NCI-H146 (cell line): ENCODE results near the gene FKBP14.
A peak's percentile ranks its signal among the peaks of the same experiment; 100 is the strongest.

ENCODE experiments used
- DNase-seq: peaks from one replicate; lab custom pipeline; 2025; lab: John Stamatoyannopoulos, UW

Gene FKBP14, protein sequence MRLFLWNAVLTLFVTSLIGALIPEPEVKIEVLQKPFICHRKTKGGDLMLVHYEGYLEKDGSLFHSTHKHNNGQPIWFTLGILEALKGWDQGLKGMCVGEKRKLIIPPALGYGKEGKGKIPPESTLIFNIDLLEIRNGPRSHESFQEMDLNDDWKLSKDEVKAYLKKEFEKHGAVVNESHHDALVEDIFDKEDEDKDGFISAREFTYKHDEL

GRCh38 chr7:30026229-30027064 lies at the start of gene FKBP14:
Gene FKBP14 (minus strand): TSS chr7:30026702. CDS start chr7:30026508, 194 bp downstream.
- peak; percentile 98 for DNase-seq

- peak; percentile 46 for DNase-seq
Measured at GRCh38 chr7:30074422-30075030, 48.0 kb upstream of the FKBP14 start.

DNA sequence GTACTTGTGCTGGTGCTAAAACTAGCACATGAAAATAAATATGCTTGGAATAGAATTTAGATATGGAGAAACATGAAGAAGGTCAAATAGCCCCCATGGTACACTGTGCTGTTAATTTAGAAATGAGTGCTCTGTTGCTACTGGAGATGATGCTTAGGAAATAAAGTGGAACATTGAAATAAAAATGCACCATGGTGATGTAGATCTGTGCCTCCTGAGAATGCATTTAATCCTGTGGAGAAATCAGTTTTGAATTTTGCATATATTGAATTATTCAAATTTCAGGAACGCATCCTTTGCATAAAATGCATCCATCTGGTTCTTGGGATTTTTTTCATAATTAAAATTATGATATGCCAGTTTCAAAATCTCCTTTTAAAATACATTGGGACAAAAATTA lies 46.2 kb upstream of the FKBP14 start:
- DNase-seq: no peak

DNA sequence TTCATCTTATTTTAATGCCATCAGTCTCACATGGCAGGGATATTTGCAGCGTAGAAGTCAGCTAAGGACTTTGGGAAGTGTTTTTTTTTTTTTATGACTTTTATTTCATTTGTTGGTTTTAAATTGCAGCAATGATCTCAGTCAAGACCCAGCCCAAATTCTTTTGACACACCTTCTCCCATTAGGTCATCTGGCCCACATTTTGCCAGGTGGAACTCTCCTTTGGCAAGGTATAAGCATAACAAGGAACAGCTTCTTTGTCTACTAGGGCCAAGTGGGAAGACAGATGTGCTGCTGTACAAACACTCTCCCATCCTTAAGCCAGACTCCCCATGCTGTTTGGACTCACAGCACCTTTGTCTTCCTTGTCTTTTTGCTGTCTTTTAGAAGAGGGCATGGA lies 43.5 kb upstream of the FKBP14 start:
- DNase-seq: no peak

DNA sequence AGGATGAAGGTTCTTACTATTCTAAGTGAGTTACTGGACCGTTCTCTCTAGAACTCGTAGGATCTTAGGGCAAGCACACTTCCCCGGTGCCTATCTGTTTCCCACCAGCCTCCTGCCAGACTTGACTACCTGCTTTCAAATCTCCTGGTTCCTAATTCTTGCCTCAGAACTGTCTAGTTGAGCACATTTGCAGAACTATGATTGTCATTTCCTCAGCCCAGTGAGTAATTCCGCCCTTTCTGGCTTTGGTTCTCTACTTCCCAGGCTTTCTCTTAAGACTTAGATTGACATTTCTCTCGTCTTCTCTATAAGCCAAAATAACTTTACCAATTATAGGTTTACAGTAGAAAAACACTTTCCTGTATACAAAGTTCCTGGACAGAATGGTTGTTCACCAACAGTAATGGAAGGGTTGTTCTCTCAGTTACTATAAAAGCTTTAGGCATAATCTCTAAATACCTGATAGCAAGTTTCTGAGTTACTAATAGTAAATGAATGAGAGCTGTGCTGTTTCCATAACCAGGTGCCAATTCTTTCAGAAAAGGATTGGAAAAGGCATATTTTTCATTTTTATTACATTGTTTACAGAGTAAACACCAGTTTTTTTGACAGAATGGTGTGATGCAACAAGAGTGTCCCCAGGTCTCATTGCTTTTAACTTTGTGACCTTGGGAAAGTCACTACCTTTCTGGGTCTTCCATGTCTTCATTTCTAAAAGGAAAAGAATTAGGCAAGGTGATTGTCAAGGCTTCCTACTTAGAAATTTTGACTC lies 42.8 kb upstream of the FKBP14 start:
- DNase-seq: no peak

DNA sequence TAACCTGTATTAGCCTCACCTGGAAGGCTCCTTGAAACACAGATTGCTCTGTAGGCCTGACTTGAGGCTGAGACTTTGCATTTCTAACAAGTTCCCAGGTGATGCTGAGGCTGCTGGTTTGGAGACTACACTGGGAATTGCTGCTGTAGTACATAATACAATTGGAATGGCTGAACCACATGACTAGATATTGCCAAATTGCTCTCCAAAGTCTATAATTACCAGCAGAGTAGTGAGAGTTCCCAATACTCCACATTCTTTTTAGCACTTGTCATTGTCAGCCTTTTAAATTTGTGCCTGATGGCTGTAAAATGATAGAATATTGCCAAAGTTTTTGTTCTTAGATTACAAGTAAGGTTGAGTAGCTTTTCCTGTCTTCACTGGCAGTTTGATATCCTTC lies 41.6 kb upstream of the FKBP14 start:
- DNase-seq: no peak

DNA sequence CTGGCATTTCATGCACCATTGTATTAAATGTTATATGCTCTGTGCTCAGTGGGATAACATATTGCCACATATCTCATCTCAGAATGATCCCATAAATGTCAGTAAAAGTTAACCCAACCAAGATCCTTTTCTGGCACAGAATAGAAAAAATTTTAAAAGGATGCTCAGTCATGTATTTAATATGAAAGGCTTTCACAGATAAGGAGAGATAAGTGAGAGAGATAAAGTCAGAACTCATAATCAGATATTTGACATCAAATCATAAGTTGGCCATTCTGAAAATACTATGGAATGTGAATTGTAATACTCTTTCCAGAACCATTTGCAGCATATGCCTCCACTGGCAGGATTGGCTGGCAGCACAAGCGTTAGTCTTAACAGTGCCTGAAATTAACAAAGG lies 40.2 kb upstream of the FKBP14 start:
- DNase-seq: no peak

GRCh38 chr7:30065746-30066145 lies 39.2 kb upstream of the FKBP14 start:
- DNase-seq: no peak

DNA sequence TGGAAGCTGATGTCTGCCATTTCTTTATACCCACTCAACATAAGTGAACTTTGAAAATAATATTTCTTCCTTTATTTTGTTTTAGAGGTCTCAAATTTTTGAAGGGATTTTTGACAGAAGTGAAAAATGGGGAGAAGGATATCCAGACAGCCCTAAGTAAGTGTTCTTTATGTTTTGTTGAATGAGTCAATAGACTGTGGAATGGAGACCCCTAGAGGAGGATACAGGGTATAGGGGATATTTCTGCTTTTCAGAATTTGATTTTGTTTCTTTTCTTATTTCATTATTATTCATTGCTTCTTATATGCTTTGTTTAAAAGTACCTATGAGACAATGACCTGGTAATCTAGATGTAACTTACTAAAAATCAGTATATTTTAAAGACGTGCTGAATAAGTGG lies 36.1 kb upstream of the FKBP14 start:
- peak; percentile 30 for DNase-seq

- peak; percentile 3 for DNase-seq
Measured at GRCh38 chr7:30061786-30062185, 35.3 kb upstream of the FKBP14 start.

DNA sequence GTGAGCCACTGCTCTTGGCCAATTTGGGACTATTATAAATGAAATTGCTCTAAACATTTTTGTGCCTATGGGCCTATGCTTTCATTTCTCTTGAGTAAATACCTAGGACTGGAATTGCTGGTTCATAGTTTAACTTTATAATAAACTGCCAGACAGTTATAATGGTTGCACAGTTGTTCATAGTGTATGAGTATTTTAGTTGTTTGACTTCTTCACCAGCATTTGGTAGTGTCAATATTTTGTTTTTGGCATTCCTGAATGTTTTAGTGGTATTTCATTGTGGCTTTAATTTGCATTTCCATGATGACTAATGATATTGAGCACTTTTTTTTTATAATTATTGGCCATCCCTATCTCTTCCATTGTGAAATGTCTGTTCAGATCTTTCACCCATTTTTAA lies 31.2 kb upstream of the FKBP14 start:
- no peak for DNase-seq

DNA sequence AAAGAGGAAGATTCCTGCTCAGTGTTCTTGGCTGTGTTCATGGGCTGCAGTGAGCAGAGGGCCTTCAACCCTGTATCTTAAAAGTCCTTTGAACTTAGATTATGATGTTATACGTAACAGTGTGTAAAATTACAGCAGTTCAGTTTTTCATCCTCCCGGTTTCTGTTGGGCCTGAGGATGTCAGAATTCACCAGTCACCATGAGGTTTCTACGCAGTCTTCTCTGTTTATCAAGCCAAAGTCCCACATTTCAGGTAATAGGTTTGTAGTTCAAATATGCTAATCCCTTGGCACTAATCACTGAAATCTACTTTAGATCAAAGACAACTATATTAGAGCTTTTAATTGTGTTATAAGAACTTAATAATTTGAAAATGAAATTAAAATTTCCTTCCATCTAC lies 26.6 kb upstream of the FKBP14 start:
- no peak for DNase-seq

DNA sequence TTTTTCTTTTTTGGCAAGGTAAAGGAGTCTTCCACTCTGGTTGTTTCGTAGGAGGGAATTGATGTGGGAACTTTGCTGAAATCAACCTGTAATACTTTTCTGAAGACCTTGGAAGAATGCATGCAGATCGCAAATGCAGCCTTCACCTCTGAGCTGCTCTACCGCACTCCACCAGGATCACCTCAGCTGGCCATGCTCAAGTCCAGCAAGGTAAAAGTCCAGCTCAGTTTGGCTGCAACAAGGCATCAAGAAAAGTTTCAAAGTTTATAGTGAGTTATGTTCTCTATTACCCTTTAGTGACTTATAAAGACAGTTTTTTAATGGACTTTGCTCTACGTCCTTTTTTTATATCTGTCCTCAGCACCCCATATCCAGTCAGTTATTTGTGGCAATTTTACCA lies 22.7 kb upstream of the FKBP14 start:
- no peak for DNase-seq

GRCh38 chr7:30048582-30048981 lies 22.1 kb upstream of the FKBP14 start:
- DNase-seq: no peak

GRCh38 chr7:30047124-30047523 lies 20.6 kb upstream of the FKBP14 start:
- no peak for DNase-seq

DNA sequence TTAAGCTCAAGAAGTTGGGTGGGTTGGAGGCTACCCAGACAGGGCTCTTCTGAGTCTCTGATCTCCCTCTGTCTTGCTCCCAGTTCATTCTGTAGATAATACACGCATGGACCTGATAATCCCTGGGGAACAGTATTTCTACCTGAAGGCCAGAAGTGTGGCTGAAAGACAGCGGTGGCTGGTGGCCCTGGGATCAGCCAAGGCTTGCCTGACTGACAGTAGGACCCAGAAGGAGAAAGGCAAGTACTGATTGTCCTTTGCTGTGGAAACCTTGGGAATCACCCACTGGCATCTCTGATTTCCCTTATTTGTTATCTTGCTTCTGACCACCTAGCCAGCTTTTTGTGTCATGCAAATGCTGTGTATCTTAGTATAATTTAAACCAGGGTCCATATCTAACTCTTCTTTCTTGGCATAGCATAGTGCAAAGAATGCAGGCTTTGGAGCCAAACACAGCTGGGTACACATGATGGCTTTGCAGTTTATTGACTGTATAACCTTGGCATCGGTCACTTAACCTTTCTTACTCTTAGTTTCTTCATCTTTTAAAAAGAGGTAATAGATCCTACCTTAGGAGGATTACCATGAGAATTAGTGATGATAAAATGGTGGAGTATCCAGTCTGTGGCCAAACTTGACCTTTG lies 19.7 kb upstream of the FKBP14 start:
- DNase-seq: no peak

- DNase-seq: no peak
Measured at GRCh38 chr7:30041526-30042269, 15.2 kb upstream of the FKBP14 start.

DNA sequence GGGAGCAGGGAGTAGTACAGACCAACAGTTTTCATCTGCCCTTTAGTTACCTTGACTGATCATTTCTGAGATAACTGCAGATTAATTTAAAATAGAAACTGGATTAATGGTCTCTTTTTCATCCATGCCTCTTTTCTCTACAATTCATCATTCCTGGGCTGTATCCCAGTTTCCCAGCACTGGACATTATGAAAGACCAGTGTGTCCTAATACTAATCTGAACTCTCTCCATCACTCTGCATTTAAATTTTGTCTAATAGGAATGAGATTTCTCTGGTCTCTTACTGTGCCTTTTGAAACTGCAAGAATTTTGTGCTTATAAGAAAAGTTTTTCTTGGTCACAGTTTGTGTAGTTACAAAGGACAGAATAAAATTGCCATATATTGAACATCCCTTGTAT lies 14.4 kb upstream of the FKBP14 start:
- DNase-seq: no peak

DNA sequence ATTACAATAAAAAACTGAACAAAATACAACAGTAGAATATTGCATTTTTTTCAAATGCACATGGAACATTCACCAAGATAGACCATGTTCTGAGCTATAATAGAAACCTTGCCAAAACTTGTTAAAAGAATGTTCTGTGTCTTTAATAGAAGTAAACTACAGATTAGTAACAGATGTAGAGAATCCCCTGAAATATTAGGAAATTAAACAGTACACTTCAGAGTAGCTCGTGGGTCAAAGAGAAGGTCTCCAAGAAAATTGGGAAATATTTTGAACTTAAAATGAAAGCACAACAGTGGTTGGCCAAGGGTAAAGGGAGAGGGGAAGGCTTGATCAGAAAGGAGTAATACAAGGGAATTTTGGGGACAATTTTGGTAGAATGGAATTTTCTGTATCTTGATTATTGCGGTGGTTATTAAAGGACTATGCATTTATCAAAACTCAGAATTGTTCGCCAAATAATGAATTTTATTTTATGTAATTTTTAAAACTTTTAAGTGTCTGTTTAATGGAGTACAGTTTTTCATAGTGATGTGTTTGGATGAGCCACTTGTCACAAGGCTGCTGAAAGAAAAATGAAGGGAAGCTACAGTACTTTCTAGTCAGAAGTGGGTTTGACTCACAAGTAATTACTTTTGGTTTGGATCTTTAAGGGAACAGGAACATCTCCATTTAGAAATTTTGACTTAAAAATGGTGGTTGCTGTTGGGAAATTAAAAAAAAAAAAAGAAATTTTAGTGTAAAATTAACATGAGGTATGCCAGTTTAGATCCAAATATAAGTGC lies 11.9 kb upstream of the FKBP14 start:
- no peak for DNase-seq

DNA sequence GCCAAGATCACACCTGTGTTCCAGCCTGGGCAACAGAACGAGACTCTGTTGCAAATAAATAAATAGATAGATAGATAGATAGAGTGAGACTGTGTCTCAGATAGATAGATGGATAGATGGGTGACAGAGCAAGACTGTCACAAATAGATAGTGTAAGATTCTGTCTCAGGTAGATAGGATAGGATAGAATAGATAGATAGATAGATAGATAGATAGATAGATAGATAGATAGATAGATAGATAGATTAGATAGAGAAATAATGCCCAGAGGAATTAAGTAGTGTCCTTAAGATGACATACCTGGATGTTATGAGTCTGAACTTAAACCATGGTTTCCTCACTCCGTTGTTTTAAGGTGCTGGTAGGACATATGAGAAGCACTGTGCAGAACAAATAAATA lies 9.7 kb upstream of the FKBP14 start:
- DNase-seq: no peak
